H1 (cell line): ENCODE data around the gene EMX2. TPM values are rescaled to one million over a fixed set of nuclear protein-coding genes. Genes with fewer than 3 reads are reported as not detected.

ENCODE experiments used
- CTCF ChIA-PET: fragments of 300-600 bp; sonication (Branson Sonifier 250); formaldehyde crosslinking; loops from one replicate; lab custom pipeline; 2021; ENCODE audit not compliant: partially characterized antibody; lab: Charles Lee
- POLR2A ChIA-PET: fragments of 300-600 bp; sonication (Branson Sonifier 250); formaldehyde crosslinking; loops from one replicate; lab custom pipeline; 2021; ENCODE audit warnings: inconsistent platforms; ENCODE audit not compliant: partially characterized antibody; lab: Charles Lee
- DNase-seq, 2 experiments: peaks; one replicate each; pipeline versions ENCODE4 v3.0.0 to v3.0.0-alpha.2; 2010 to 2022; ENCODE audit warnings: low spot score in 2 of 2, low read depth in 1 of 2, mixed read lengths in 1 of 2
- FAIRE-seq: peaks from 2 replicates; lab custom pipeline; 2011; peaks lifted over from hg19 to GRCh38; lab: Jason Lieb, UNC
- H2AFZ ChIP-seq: 2 replicates; pipeline ENCODE4 v1.8.1; 2012; ENCODE audit warnings: low read length, inconsistent platforms
- H2AK5ac ChIP-seq: 2 replicates; pipeline ENCODE4 v1.6.1; 2013; ENCODE audit warnings: low read depth, low read length
- H2BK120ac ChIP-seq: replicated peaks from 2 replicates; pipeline ENCODE3; 2013; ENCODE audit warnings: low read depth, low read length, inconsistent platforms
- H2BK12ac ChIP-seq: 2 replicates; pipeline ENCODE4 v1.6.1; 2013; ENCODE audit warnings: low read depth, low read length
- H2BK15ac ChIP-seq: 2 replicates; pipeline ENCODE4 v1.6.1; 2013; ENCODE audit warnings: low read length
- H2BK20ac ChIP-seq: 2 replicates; pipeline ENCODE4 v1.6.1; 2013; ENCODE audit warnings: low read length
- H2BK5ac ChIP-seq: 2 replicates; pipeline ENCODE4 v1.6.1; 2013; ENCODE audit warnings: low read depth, low read length
- H3K14ac ChIP-seq: 2 replicates; pipeline ENCODE4 v1.6.1; 2013; ENCODE audit warnings: inconsistent platforms; ENCODE audit not compliant: insufficient read length
- H3K18ac ChIP-seq: 2 replicates; pipeline ENCODE4 v1.6.1; 2013; ENCODE audit warnings: low read length; ENCODE audit errors: extremely low read depth
- H3K23ac ChIP-seq: 2 replicates; pipeline ENCODE4 v1.6.1; 2013; ENCODE audit warnings: inconsistent platforms; ENCODE audit not compliant: insufficient read length
- H3K23me2 ChIP-seq: 2 replicates; pipeline ENCODE4 v1.6.1; 2013; ENCODE audit warnings: low read depth, low read length
- H3K27ac ChIP-seq: 2 replicates; pipeline ENCODE4 v1.6.1; 2011; ENCODE audit warnings: low read depth, low read length, inconsistent platforms
- H3K27me3 ChIP-seq, 4 experiments: replicated peaks in 1 of 4; 1 replicate in 1 of 4; 2 replicates in 3 of 4; pipeline versions ENCODE4 v1.6.1 to v1.8.1; 2011 to 2013; ENCODE audit warnings: low read length in 3 of 4, mild to moderate bottlenecking in 3 of 4, inconsistent platforms in 2 of 4, mixed read lengths in 2 of 4, moderate library complexity in 1 of 4; ENCODE audit not compliant: control insufficient read depth in 3 of 4, insufficient read depth in 3 of 4; ENCODE audit errors: extremely low read depth in 1 of 4
- H3K36me3 ChIP-seq, 4 experiments: 2 replicates each; pipeline versions ENCODE4 v1.6.1 to v1.8.1; 2011 to 2013; ENCODE audit warnings: mild to moderate bottlenecking in 4 of 4, low read length in 3 of 4, moderate library complexity in 2 of 4, control low read depth in 1 of 4, inconsistent platforms in 1 of 4; ENCODE audit not compliant: insufficient read depth in 4 of 4, control insufficient read depth in 2 of 4
- H3K4ac ChIP-seq: replicated peaks from 2 replicates; pipeline ENCODE3; 2013; ENCODE audit warnings: low read length, low read depth, mixed read lengths, inconsistent platforms; ENCODE audit not compliant: insufficient read length
- H3K4me1 ChIP-seq, 4 experiments: replicated peaks in 1 of 4; 1 replicate in 1 of 4; 2 replicates in 3 of 4; pipeline versions ENCODE4 v1.6.1 to v1.8.1; 2011 to 2013; ENCODE audit warnings: low read length in 3 of 4, inconsistent platforms in 2 of 4, mixed read lengths in 1 of 4; ENCODE audit not compliant: insufficient read depth in 4 of 4, control insufficient read depth in 3 of 4
- H3K4me2 ChIP-seq, 2 experiments: 2 replicates each; pipeline versions ENCODE4 v1.6.1 to v1.8.1; 2011 to 2013; ENCODE audit warnings: low read depth in 2 of 2, low read length in 2 of 2, control low read depth in 1 of 2, inconsistent platforms in 1 of 2, mild to moderate bottlenecking in 1 of 2; ENCODE audit not compliant: insufficient read depth in 1 of 2
- H3K4me3 ChIP-seq, 4 experiments: fragments of 200-600, 300-600 bp in 1 of 4; sonication (generic), shearing (Covaris generic), sonication (Bioruptor Twin) in 1 of 4; 2 replicates each; pipeline versions ENCODE4 v1.5.1 to v1.8.1; 2011 to 2016; ENCODE audit warnings: low read length in 4 of 4, low read depth in 3 of 4, control low read depth in 2 of 4, inconsistent platforms in 2 of 4, mild to moderate bottlenecking in 2 of 4, mixed read lengths in 1 of 4, moderate library complexity in 1 of 4; ENCODE audit not compliant: insufficient read depth in 2 of 4; ENCODE audit errors: extremely low read depth in 1 of 4
- H3K56ac ChIP-seq: replicated peaks from 2 replicates; pipeline ENCODE3; 2013; ENCODE audit warnings: low read depth, mild to moderate bottlenecking, mixed read lengths, low read length, inconsistent platforms; ENCODE audit not compliant: insufficient read length
- H3K79me1 ChIP-seq: 2 replicates; pipeline ENCODE4 v1.6.1; 2013; ENCODE audit warnings: low read depth, low read length, control low read depth
- H3K79me2 ChIP-seq, 2 experiments: 2 replicates each; pipeline versions ENCODE4 v1.6.1 to v1.8.1; 2012 to 2013; ENCODE audit warnings: low read length in 2 of 2, mild to moderate bottlenecking in 2 of 2, inconsistent platforms in 1 of 2; ENCODE audit not compliant: insufficient read depth in 2 of 2, control insufficient read depth in 1 of 2
- H3K9ac ChIP-seq, 4 experiments: replicated peaks in 1 of 4; 1 replicate in 1 of 4; 2 replicates in 3 of 4; pipeline versions ENCODE4 v1.6.1 to v1.8.1; 2011 to 2013; ENCODE audit warnings: low read depth in 3 of 4, low read length in 3 of 4, control low read depth in 2 of 4, mild to moderate bottlenecking in 2 of 4, moderate library complexity in 2 of 4, inconsistent platforms in 1 of 4; ENCODE audit errors: extremely low read depth in 1 of 4
- H3K9me3 ChIP-seq, 2 experiments: 2 replicates each; pipeline versions ENCODE4 v1.6.1 to v1.8.1; 2012 to 2013; ENCODE audit warnings: mild to moderate bottlenecking in 2 of 2, moderate library complexity in 2 of 2, control low read depth in 1 of 2, inconsistent platforms in 1 of 2, low read depth in 1 of 2, low read length in 1 of 2, mixed read lengths in 1 of 2; ENCODE audit not compliant: insufficient read depth in 2 of 2
- H4K20me1 ChIP-seq, 2 experiments: replicated peaks in 1 of 2; 2 replicates each; pipeline versions ENCODE3 to v1.8.1; 2011 to 2013; ENCODE audit warnings: inconsistent platforms in 2 of 2, low read length in 2 of 2, mild to moderate bottlenecking in 1 of 2; ENCODE audit not compliant: insufficient read depth in 2 of 2, control insufficient read depth in 1 of 2
- H4K5ac ChIP-seq: 2 replicates; pipeline ENCODE4 v1.6.1; 2013; ENCODE audit warnings: low read length, low read depth, mixed read lengths, inconsistent platforms; ENCODE audit not compliant: insufficient read length
- H4K8ac ChIP-seq: 2 replicates; pipeline ENCODE4 v1.8.0; 2013; ENCODE audit warnings: mild to moderate bottlenecking, moderate library complexity, low read length, inconsistent platforms; ENCODE audit not compliant: insufficient read depth; ENCODE audit errors: extremely low read depth
- H4K91ac ChIP-seq: replicated peaks from 2 replicates; pipeline ENCODE3; 2013; ENCODE audit warnings: low read length, mixed read lengths, inconsistent platforms; ENCODE audit not compliant: insufficient read length
- BRCA1 ChIP-seq: IDR thresholded peaks from 2 replicates; pipeline ENCODE4 v1.6.1; 2012; ENCODE audit warnings: low read depth, low read length, improper control_type of control experiment
- GTF2F1 ChIP-seq: IDR thresholded peaks from 2 replicates; pipeline ENCODE4 v1.6.1; 2012; ENCODE audit warnings: low read depth, low read length, improper control_type of control experiment, borderline replicate concordance
- KDM4A ChIP-seq: IDR thresholded peaks from one replicate; pipeline ENCODE4 v1.7.1; 2012; ENCODE audit warnings: low read depth, mild to moderate bottlenecking, moderate library complexity, low read length, inconsistent platforms; ENCODE audit not compliant: severe bottlenecking
- KDM5A ChIP-seq: fragments of 200-600 bp; IDR thresholded peaks from 2 replicates; pipeline ENCODE4 v1.7.1; 2012; ENCODE audit warnings: mild to moderate bottlenecking, low read length, inconsistent platforms, mixed read lengths
- POU5F1 ChIP-seq: IDR thresholded peaks from 2 replicates; pipeline ENCODE4 v1.6.1; 2011; ENCODE audit warnings: low read depth, mild to moderate bottlenecking, low read length, moderate library complexity
- SAP30 ChIP-seq: fragments of 300-600 bp; sonication (generic); IDR thresholded peaks from 2 replicates; pipeline ENCODE4 v1.7.1; 2012; ENCODE audit warnings: low read length, moderate library complexity, mild to moderate bottlenecking, inconsistent platforms; ENCODE audit not compliant: insufficient read depth, insufficient replicate concordance
- SIN3A ChIP-seq, 2 experiments: IDR thresholded peaks in 1 of 2; conservative IDR thresholded peaks in 1 of 2; 2 replicates each; pipeline ENCODE4 v1.6.1; 2011 to 2012; ENCODE audit warnings: low read length in 2 of 2, improper control_type of control experiment in 1 of 2, low read depth in 1 of 2, mild to moderate bottlenecking in 1 of 2
- SUZ12 ChIP-seq: fragments of 200-600 bp; sonication (generic); IDR thresholded peaks from 2 replicates; pipeline ENCODE4 v1.6.1; 2012; ENCODE audit warnings: mild to moderate bottlenecking, inconsistent platforms, low read length, moderate library complexity, mixed read lengths
- TCF12 ChIP-seq: IDR thresholded peaks from 2 replicates; pipeline ENCODE4 v1.6.1; 2011; ENCODE audit warnings: low read depth, mild to moderate bottlenecking, low read length
- TEAD4 ChIP-seq: IDR thresholded peaks from 2 replicates; pipeline ENCODE4 v1.6.1; 2012; ENCODE audit warnings: low read depth, low read length, inconsistent platforms, mixed read lengths
- WGBS, 2 experiments: shearing (Covaris generic) in 1 of 2; methylation state at CpG; one replicate each; pipeline versions ENCODE4 v1.1.6 to v1.1.7; 2013 to 2015; ENCODE audit warnings: low lambda C conversion rate in 2 of 2, mixed read lengths in 2 of 2, inconsistent platforms in 1 of 2, low coverage in 1 of 2, missing lambda C conversion rate in 1 of 2; ENCODE audit not compliant: insufficient replicate concordance in 2 of 2, insufficient coverage in 1 of 2, insufficient read length in 1 of 2; ENCODE audit errors: extremely low coverage in 1 of 2, missing lambda C conversion rate in 1 of 2; 5-methylcytosine and 5-hydroxymethylcytosine counted together
- long read RNA-seq, 2 experiments: library from RNA in 1 of 2; library from capped mRNA in 1 of 2; stranded (forward); transcript quantifications; one replicate each; pipeline ENCODE4 v2.0.0, GENCODE V29; 2021; ENCODE audit warnings: inconsistent platforms in 1 of 2
- polyA minus RNA-seq, 3 experiments: library from RNA; depleted of rRNA, polyadenylated mRNA; stranded (reverse); fragments of >200 nt; gene quantifications; 1 replicate in 2 of 3; 2 replicates in 1 of 3; pipeline ENCODE4 v1.2.3, GENCODE V29; 2011
- polyA plus RNA-seq, 7 experiments: library from polyadenylated mRNA; depleted of rRNA in 3 of 7; stranded (reverse) in 5 of 7; unstranded in 2 of 7; fragments of >200 nt in 5 of 7; fragments of 200-250 nt in 2 of 7; gene quantifications; 1 replicate in 5 of 7; 2 replicates in 1 of 7; 4 replicates in 1 of 7; pipeline versions ENCODE4 v1.2.1 to v1.2.3, GENCODE V29; 2011 to 2013; ENCODE audit warnings: missing spikeins in 2 of 7, mixed read lengths in 2 of 7
- total RNA-seq: library from RNA; stranded (reverse); fragmentation: NEBNext Ultra II Directional; extraction: Animal tissue kit (Norgen Biotek cat#: 25700); gene quantifications from 2 replicates; pipeline ENCODE4 v1.2.1, GENCODE V29; 2021

EMX2 gene
- total RNA-seq (not detected in 2 replicates), polyA plus RNA-seq (2011; rRNA removed) (not detected in 2 replicates), polyA minus RNA-seq (2011; rRNA and poly(A)+ RNA removed) (not detected in 2 replicates)
- 0.06 TPM for polyA plus RNA-seq (2011; cell fraction: cytosol; rRNA removed)
- polyA plus RNA-seq (2011; cell fraction: nucleus; rRNA removed), result 0.04 TPM
- 0.08 to 0.23 TPM (median 0.14 TPM) in 4 replicates for polyA plus RNA-seq (2012, experiment 1 of 2)
- 0.10 TPM for polyA plus RNA-seq (2012, experiment 2 of 2)
- 0.04 TPM for polyA plus RNA-seq (2013, experiment 1 of 2)
- polyA plus RNA-seq (2013, experiment 2 of 2), result not detected
- not detected for polyA minus RNA-seq (2011; cell fraction: cytosol; rRNA and poly(A)+ RNA removed)
- not detected for polyA minus RNA-seq (2011; cell fraction: nucleus; rRNA and poly(A)+ RNA removed)
- long read RNA-seq, experiment 1, result 0 reads
- long read RNA-seq, experiment 2, result 0 reads

DNA sequence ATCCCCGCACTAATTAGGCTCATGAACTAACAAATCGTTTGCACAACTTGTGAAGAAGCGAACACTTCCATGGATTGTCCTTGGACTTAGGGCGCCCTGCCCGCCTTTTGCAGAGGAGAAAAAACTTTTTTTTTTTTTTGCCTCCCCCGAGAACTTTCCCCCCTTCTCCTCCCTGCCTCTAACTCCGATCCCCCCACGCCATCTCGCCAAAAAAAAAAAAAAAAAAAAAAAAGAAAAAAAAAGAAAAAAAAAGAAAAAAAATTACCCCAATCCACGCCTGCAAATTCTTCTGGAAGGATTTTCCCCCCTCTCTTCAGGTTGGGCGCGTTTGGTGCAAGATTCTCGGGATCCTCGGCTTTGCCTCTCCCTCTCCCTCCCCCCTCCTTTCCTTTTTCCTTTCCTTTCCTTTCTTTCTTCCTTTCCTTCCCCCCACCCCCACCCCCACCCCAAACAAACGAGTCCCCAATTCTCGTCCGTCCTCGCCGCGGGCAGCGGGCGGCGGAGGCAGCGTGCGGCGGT, at the start of gene EMX2:
Gene EMX2 (plus strand): TSS at position 41 of the 519 bp plus-strand sequence. CDS start 522 bp downstream, outside the sequence.
- peak within 1 kb of the TSS; percentile 78; the same call in 1 of the 2 replicates for H2AFZ ChIP-seq
- no peak for FAIRE-seq
- H3K23ac ChIP-seq, result no peak within 1 kb of the TSS
- no peak within 1 kb of the TSS for H4K5ac ChIP-seq
- H3K56ac ChIP-seq, result no peak within 1 kb of the TSS
- no peak within 1 kb of the TSS for H3K27ac ChIP-seq
- H2BK20ac ChIP-seq, result no peak within 1 kb of the TSS
- H2AK5ac ChIP-seq, result no peak within 1 kb of the TSS
- no peak within 1 kb of the TSS for H4K8ac ChIP-seq
- 3% methylated on average over 5 of the region's 26 CpGs; no CpG with 5 or more reads in 1 of the 2 experiments for WGBS, 2 experiments
- H3K27me3 ChIP-seq, result peaks cover 92 to 99% (median 97%) of the 10 kb centered on the region in 4 experiments
- DNase-seq, result no peak
- peak within 1 kb of the TSS; percentile 18 to 62 (median 37) for H3K4me3 ChIP-seq
- peaks cover 6% of the 10 kb centered on the region; the same call in 1 of the 2 replicates for H3K23me2 ChIP-seq
- ChIA-PET POLR2A (interaction anchor here (1.0 kb wide), 1 partner anchor 10 kb away, joined by 3 read pairs; no protein-coding TSS in a partner anchor), CTCF (interaction anchor here (0.7 to 7.6 kb wide), 5 partner anchors 9 to 359 kb away, joined by 3 to 84 read pairs (median 4); no protein-coding TSS in a partner anchor)
- no peaks in the 10 kb centered on the region; a peak in 1 of 8 replicates for H3K36me3 ChIP-seq
- H2BK5ac ChIP-seq, result no peak within 1 kb of the TSS; the same call in 1 of the 2 replicates
- H2BK12ac ChIP-seq, result peak within 1 kb of the TSS; percentile 87; the same call in 1 of the 2 replicates
- H3K4me2 ChIP-seq, result peak within 1 kb of the TSS; percentile 83 to 84
- H3K4me1 ChIP-seq, result peaks cover 0 to 42% (median 20%) of the 10 kb centered on the region in 4 experiments; a peak in 6 of 7 replicates
- H2BK120ac ChIP-seq, result no peak within 1 kb of the TSS
- H3K14ac ChIP-seq, result no peak within 1 kb of the TSS
- no peaks in the 10 kb centered on the region for H3K79me1 ChIP-seq
- peaks cover 38 to 43% of the 10 kb centered on the region in 2 experiments for H4K20me1 ChIP-seq
- H3K4ac ChIP-seq, result no peak within 1 kb of the TSS
- H3K18ac ChIP-seq, result peak within 1 kb of the TSS; percentile 78
- H4K91ac ChIP-seq, result no peak within 1 kb of the TSS
- H3K9me3 ChIP-seq, result no peaks in the 10 kb centered on the region
- H2BK15ac ChIP-seq, result no peak within 1 kb of the TSS
- no peaks in the 10 kb centered on the region for H3K79me2 ChIP-seq
- no peak within 1 kb of the TSS for H3K9ac ChIP-seq
- TF ChIP-seq TCF12 (no peak), KDM4A (no peak), SIN3A (conservative IDR thresholded peaks at IDR 0.05 in 1 of 2, IDR thresholded peaks at IDR 0.05 in 1 of 2; ENCODE audit: low read depth in 1 of 2, low read length in 2 of 2) (no peak), POU5F1 (no peak), KDM5A (no peak), GTF2F1 (no peak), SUZ12 (no peak), TEAD4 (no peak), BRCA1 (no peak), SAP30 (no peak)
